Stimulated activated CD4-positive, alpha-beta T cell treated with anti-CD3 and anti-CD28 coated beads, Interleukin-15, amount 100 ng/mL, for 1 hour (primary cell): ENCODE measurements around the gene SEPTIN12.

Experiments used
- DNase-seq, 2 donors: peaks; one replicate each; pipeline ENCODE4 v3.0.0-alpha.2; 2020; ENCODE audit warnings: low read depth in 1 of 2, low spot score in 1 of 2

SEPTIN12 gene

GRCh38 chr16:4733211-4733742 lies 54.9 kb downstream of the SEPTIN12 start:
- DNase-seq = no peak

DNA sequence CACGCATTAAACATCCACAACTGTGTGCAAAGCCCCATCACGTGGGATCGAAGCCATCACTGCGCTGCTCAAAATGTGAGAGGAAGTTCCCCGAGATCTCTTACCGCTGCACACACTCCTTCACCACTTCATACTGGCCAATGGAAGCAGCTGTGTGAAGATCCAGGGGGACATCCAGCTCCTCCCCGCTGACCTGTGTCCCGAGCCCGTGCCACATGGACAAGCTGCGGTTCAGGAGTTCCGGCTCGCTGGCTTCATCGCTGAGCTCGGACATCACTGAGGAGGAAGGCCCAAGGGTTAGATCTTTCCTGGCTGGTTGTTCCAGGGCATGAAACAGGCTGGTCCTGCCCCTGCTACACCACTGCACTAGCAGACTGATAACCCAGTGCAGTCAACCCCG lies 58.3 kb downstream of the SEPTIN12 start:
- DNase-seq = no peak

DNA sequence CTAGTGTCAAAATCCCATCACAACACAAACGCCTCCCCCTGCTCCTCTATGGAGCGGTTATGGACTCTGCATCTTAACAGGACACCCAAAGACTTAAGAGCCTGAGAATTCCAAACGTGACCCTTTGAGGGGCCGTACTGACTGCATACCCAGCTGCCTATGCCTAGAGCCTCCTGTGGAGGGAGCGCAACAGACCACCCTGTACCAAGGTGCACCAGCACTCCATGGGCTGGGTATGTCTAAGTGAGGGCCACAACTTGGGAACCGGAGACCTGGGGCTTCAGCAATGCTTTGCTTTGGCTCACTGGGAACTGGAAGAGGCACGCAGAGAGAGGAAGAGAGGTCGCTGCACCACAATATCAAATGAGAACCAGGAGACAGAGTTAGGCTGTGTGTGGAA lies 59.5 kb downstream of the SEPTIN12 start:
- DNase-seq = no peak
